NOMO-1 (cell line): ENCODE measurements around the gene LGALS3.
A peak's percentile ranks its signal among the peaks of the same experiment; 100 is the strongest.

Experiments used
- DNase-seq, 2 experiments: peaks; one replicate each; lab custom pipeline; 2025; ENCODE audit not compliant: unreplicated experiment in 2 of 2; lab: John Stamatoyannopoulos, UW

LGALS3 gene

GRCh38 chr14:55129086-55129427 is at the start of gene LGALS3:
TSS of gene LGALS3 (plus strand) at chr14:55129252. CDS start at chr14:55137374, 8,122 bp downstream.
- peak; percentile 48 to 59 for DNase-seq

GRCh38 chr14:55079961-55080360 is 49.1 kb upstream of the LGALS3 start:
- peak; percentile 19 to 42 for DNase-seq

GRCh38 chr14:55084401-55085059 is 44.5 kb upstream of the LGALS3 start:
- no peak for DNase-seq

GRCh38 chr14:55085060-55085660 is 43.9 kb upstream of the LGALS3 start:
- DNase-seq = no peak

- no peak for DNase-seq
Observed at GRCh38 chr14:55086938-55087337, 42.1 kb upstream of the LGALS3 start.

- no peak for DNase-seq
Observed at GRCh38 chr14:55088356-55088755, 40.7 kb upstream of the LGALS3 start.

- no peak for DNase-seq
Observed at GRCh38 chr14:55092341-55092740, 36.7 kb upstream of the LGALS3 start.

- no peak for DNase-seq
Observed at GRCh38 chr14:55094292-55095157, 34.5 kb upstream of the LGALS3 start.

- DNase-seq = peak in 1 of 2 experiments; percentile 40
Observed at GRCh38 chr14:55097881-55098560, 31.0 kb upstream of the LGALS3 start.

GRCh38 chr14:55098561-55098898 is 30.5 kb upstream of the LGALS3 start:
- peak in 1 of 2 experiments; percentile 18 for DNase-seq

GRCh38 chr14:55099756-55100155 is 29.3 kb upstream of the LGALS3 start:
- DNase-seq = peak in 1 of 2 experiments; percentile 15

GRCh38 chr14:55101698-55102097 is 27.4 kb upstream of the LGALS3 start:
- no peak for DNase-seq

GRCh38 chr14:55102141-55102621 is 26.9 kb upstream of the LGALS3 start:
- DNase-seq = peak; percentile 79 to 91

GRCh38 chr14:55103005-55103640 is 25.9 kb upstream of the LGALS3 start:
- DNase-seq = peak; percentile 66 to 82

- DNase-seq = peak; percentile 62 to 77
Observed at GRCh38 chr14:55103971-55104954, 24.8 kb upstream of the LGALS3 start.

GRCh38 chr14:55105991-55106390 is 23.1 kb upstream of the LGALS3 start:
- DNase-seq = no peak

GRCh38 chr14:55107766-55108554 is 21.1 kb upstream of the LGALS3 start:
- peak; percentile 67 to 71 for DNase-seq

GRCh38 chr14:55109836-55110235 is 19.2 kb upstream of the LGALS3 start:
- DNase-seq = no peak
